Erythroblast (primary cell): ENCODE measurements around the gene IFNW1.
"Not testable (repeated sequence)": the region's sequence is repeated elsewhere in the genome, so short reads cannot be mapped to it uniquely, and the experiment has no call there.

Experiments used
- DNase-seq, 2 experiments: peaks; one replicate each; lab custom pipeline; 2025; lab: John Stamatoyannopoulos, UW
- GATA1 ChIP-seq: IDR thresholded peaks from 2 replicates; pipeline ENCODE4 v1.6.1; 2011; ENCODE audit warnings: low read depth, mild to moderate bottlenecking, control low read depth, low read length, moderate library complexity
- POLR2A ChIP-seq: IDR thresholded peaks from 2 replicates; pipeline ENCODE4 v1.6.1; 2011; ENCODE audit warnings: mild to moderate bottlenecking, low read length

IFNW1 gene

GRCh38 chr9:21141427-21141882, at the start of gene IFNW1:
TSS of gene IFNW1 (minus strand) at chr9:21141832. CDS start at chr9:21141570, 262 bp downstream.
- no peak for DNase-seq
- no peak for TF ChIP-seq POLR2A
- no peak for TF ChIP-seq GATA1

- not testable (repeated sequence) for DNase-seq
Measured at GRCh38 chr9:21187487-21187886, 45.9 kb upstream of the IFNW1 start, which contains the start of gene IFNA4. TSS of gene IFNA4 (minus strand) at chr9:21187587. CDS start at chr9:21187531, 56 bp downstream.

GRCh38 chr9:21182810-21183736, 41.4 kb upstream of the IFNW1 start:
- peak; percentile 18 to 39 for DNase-seq

GRCh38 chr9:21174671-21175070, 33.0 kb upstream of the IFNW1 start:
- TF ChIP-seq GATA1, result no peak
- no peak for TF ChIP-seq POLR2A
- DNase-seq, result no peak

GRCh38 chr9:21172156-21172555, 30.5 kb upstream of the IFNW1 start:
- TF ChIP-seq POLR2A (no peak), GATA1 (no peak)
- DNase-seq, result no peak

- TF ChIP-seq GATA1 (no peak), POLR2A (no peak)
- DNase-seq, result no peak
Measured at GRCh38 chr9:21171351-21171750, 29.7 kb upstream of the IFNW1 start.

GRCh38 chr9:21166560-21166959, 24.9 kb upstream of the IFNW1 start, which contains the start of gene IFNA21:
TSS of gene IFNA21 (minus strand) at chr9:21166660. CDS start at chr9:21166612, 48 bp downstream.
- not testable (repeated sequence) for DNase-seq

GRCh38 chr9:21165516-21165915, 23.9 kb upstream of the IFNW1 start:
- TF ChIP-seq GATA1 (no peak), POLR2A (no peak)
- DNase-seq, result no peak

GRCh38 chr9:21160178-21160577, 18.5 kb upstream of the IFNW1 start:
- no peak for TF ChIP-seq POLR2A
- TF ChIP-seq GATA1, result no peak
- no peak for DNase-seq

- DNase-seq, result no peak
- no peak for TF ChIP-seq POLR2A
- TF ChIP-seq GATA1, result no peak
Measured at GRCh38 chr9:21155501-21155900, 13.9 kb upstream of the IFNW1 start.

- peak in 1 of 2 experiments; percentile 7 for DNase-seq
- TF ChIP-seq POLR2A (no peak), GATA1 (no peak)
Measured at GRCh38 chr9:21154018-21154608, 12.5 kb upstream of the IFNW1 start.

GRCh38 chr9:21153336-21154017, 11.8 kb upstream of the IFNW1 start:
- TF ChIP-seq POLR2A, result no peak
- TF ChIP-seq GATA1, result no peak
- no peak for DNase-seq

- DNase-seq, result no peak
- no peak for TF ChIP-seq POLR2A
- no peak for TF ChIP-seq GATA1
Measured at GRCh38 chr9:21144603-21145002, 3.0 kb upstream of the IFNW1 start.

GRCh38 chr9:21137020-21137419, 4.6 kb downstream of the IFNW1 start:
- no peak for DNase-seq
- TF ChIP-seq POLR2A (no peak), GATA1 (no peak)
